SU-DHL-6 (cell line): ENCODE data around the gene SLC6A2.

Source experiments
- H2AFZ ChIP-seq: fragments of 200-600 bp; sonication (generic); 2 replicates; pipeline ENCODE4 v1.6.1; 2014; ENCODE audit warnings: low read depth, mild to moderate bottlenecking, moderate library complexity, mixed read lengths, antibody characterized with exemption, low read length; ENCODE audit not compliant: severe bottlenecking
- H3F3A ChIP-seq: fragments of 200-600 bp; shearing (Covaris generic); 2 replicates; pipeline ENCODE4 v1.6.0; 2016; ENCODE audit warnings: antibody characterized with exemption, mild to moderate bottlenecking; ENCODE audit not compliant: insufficient read depth
- H3K27ac ChIP-seq: fragments of 200-600 bp; sonication (generic); 2 replicates; pipeline ENCODE4 v1.5.1; 2016; ENCODE audit warnings: low read depth, mild to moderate bottlenecking, low read length, moderate library complexity, mixed read lengths
- H3K27me3 ChIP-seq: fragments of 200-600 bp; sonication (generic), shearing (Covaris generic); 2 replicates; pipeline ENCODE4 v1.6.0; 2014; ENCODE audit warnings: mild to moderate bottlenecking, low read length
- H3K36me3 ChIP-seq: fragments of 200-600 bp; sonication (generic); 2 replicates; pipeline ENCODE4 v1.6.1; 2014; ENCODE audit warnings: mild to moderate bottlenecking, low read length, mixed read lengths
- H3K4me2 ChIP-seq: fragments of 300-600, 200-600 bp; shearing (Covaris generic), sonication (generic); 2 replicates; pipeline ENCODE4 v1.6.0; 2014; ENCODE audit warnings: low read length, low read depth, mild to moderate bottlenecking; ENCODE audit not compliant: poor library complexity, severe bottlenecking
- H3K4me3 ChIP-seq: fragments of 200-600 bp; sonication (generic); 2 replicates; pipeline ENCODE4 v1.5.1; 2014; ENCODE audit warnings: antibody characterized with exemption, low read length, mild to moderate bottlenecking, mixed read lengths; ENCODE audit not compliant: insufficient read depth, poor library complexity, severe bottlenecking
- H3K79me2 ChIP-seq: fragments of 200-600 bp; sonication (generic); 2 replicates; pipeline ENCODE4 v1.6.1; 2014; ENCODE audit warnings: mild to moderate bottlenecking, low read length, moderate library complexity; ENCODE audit not compliant: insufficient read depth
- H3K9ac ChIP-seq: fragments of 200-600 bp; sonication (generic); 2 replicates; pipeline ENCODE4 v1.7.0; 2014; ENCODE audit warnings: mild to moderate bottlenecking, low read length
- H3K9me2 ChIP-seq: fragments of 200-600 bp; sonication (generic); replicated peaks from 2 replicates; pipeline ENCODE4 v1.6.1; 2014; ENCODE audit warnings: low read length; ENCODE audit not compliant: insufficient read depth
- H3K9me3 ChIP-seq: fragments of 200-600 bp; sonication (generic); 2 replicates; pipeline ENCODE4 v1.6.1; 2014; ENCODE audit warnings: low read length, mixed read lengths; ENCODE audit not compliant: insufficient read depth
- H4K20me1 ChIP-seq: fragments of 200-600 bp; sonication (generic); 2 replicates; pipeline ENCODE4 v1.6.1; 2014; ENCODE audit warnings: low read depth, mild to moderate bottlenecking, antibody characterized with exemption, low read length, moderate library complexity, mixed read lengths
- EZH2phosphoT487 ChIP-seq: fragments of 200-600 bp; sonication (generic), shearing (Covaris generic); conservative IDR thresholded peaks from 2 replicates; pipeline ENCODE4 v1.6.1; 2018; ENCODE audit warnings: mild to moderate bottlenecking, antibody characterized with exemption, low read length, moderate library complexity, mixed read lengths
- TF ChIP-seq, protein P1 (sequence below): fragments of 200-600 bp; sonication (generic); IDR thresholded peaks from one replicate; pipeline ENCODE4 v1.5.1; 2017; ENCODE audit warnings: antibody characterized with exemption, mild to moderate bottlenecking, low read length, moderate library complexity; ENCODE audit not compliant: insufficient read depth, poor library complexity, severe bottlenecking

The SLC6A2 gene

DNA sequence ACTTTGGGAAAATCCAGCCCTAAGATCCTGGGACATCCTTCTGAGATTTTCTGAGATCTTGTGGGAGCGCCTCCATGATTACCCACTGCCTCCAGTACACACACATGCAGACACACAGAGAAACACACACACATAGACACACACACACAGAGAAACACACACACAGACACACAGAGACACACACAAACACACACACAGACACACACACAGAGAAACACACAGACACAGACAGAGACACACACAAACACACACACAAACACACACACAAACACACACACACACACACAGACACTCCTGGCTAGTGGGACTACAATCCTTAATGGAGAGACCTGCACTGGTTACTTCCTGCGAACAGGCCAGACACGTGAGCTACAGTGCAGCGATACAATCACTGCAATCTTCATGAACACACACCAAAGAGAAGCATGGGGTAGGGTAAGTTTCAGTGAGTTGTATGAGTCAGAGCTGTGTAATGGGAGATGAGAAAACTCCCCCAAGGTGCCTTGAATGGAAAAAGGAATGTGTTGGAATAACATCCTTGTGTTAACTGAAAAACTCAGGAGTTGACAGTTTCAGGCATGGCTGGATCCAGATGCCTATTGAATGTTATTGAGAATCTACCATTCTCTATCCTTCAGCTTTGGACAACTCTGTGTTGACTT, 79.5 kb downstream of the SLC6A2 start:
- Histone ChIP-seq H3F3A (no peaks in the 10 kb centered on the region), H2AFZ (no peak overlapping the region)
- TF ChIP-seq, protein P1, sequence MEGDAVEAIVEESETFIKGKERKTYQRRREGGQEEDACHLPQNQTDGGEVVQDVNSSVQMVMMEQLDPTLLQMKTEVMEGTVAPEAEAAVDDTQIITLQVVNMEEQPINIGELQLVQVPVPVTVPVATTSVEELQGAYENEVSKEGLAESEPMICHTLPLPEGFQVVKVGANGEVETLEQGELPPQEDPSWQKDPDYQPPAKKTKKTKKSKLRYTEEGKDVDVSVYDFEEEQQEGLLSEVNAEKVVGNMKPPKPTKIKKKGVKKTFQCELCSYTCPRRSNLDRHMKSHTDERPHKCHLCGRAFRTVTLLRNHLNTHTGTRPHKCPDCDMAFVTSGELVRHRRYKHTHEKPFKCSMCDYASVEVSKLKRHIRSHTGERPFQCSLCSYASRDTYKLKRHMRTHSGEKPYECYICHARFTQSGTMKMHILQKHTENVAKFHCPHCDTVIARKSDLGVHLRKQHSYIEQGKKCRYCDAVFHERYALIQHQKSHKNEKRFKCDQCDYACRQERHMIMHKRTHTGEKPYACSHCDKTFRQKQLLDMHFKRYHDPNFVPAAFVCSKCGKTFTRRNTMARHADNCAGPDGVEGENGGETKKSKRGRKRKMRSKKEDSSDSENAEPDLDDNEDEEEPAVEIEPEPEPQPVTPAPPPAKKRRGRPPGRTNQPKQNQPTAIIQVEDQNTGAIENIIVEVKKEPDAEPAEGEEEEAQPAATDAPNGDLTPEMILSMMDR = no peak
- no peak for TF ChIP-seq EZH2phosphoT487

DNA sequence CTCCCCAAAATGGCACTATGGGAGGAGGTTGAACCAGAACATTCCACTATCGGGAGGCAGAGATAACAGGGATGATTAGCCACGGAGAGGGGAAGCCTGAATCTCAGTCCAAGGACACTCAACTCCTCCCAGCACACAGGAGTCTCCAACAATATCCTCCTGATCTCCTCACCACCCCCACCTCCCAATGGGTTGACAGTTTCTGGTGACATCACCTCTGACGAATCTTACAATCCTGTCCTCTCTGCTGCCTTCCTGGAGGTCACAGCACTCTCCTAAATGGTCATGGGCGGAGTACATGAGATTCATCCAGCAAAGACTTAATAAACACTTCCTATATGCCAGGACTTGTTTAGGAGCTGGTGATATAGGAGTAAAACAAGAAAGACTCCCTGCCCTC, 80.9 kb downstream of the SLC6A2 start:
- H3K9ac ChIP-seq = no peak overlapping the region
- no peaks in the 10 kb centered on the region for H3K79me2 ChIP-seq
- no peak for TF ChIP-seq EZH2phosphoT487
- TF ChIP-seq, protein P1 = no peak
- no peaks in the 10 kb centered on the region for H3F3A ChIP-seq
- H3K4me3 ChIP-seq = no peak overlapping the region
- H3K36me3 ChIP-seq = no peaks in the 10 kb centered on the region
- H4K20me1 ChIP-seq = no peaks in the 10 kb centered on the region
- no peak overlapping the region for H2AFZ ChIP-seq
- no peaks in the 10 kb centered on the region for H3K9me3 ChIP-seq
- H3K9me2 ChIP-seq = no peaks in the 10 kb centered on the region
- H3K27ac ChIP-seq = no peak overlapping the region
- H3K4me2 ChIP-seq = no peak overlapping the region
- no peaks in the 10 kb centered on the region for H3K27me3 ChIP-seq

More for the DNA sequence above, 79.5 kb downstream of the SLC6A2 start:
- no peaks in the 10 kb centered on the region for H3K9me3 ChIP-seq
- no peaks in the 10 kb centered on the region for H3K9me2 ChIP-seq
- no peaks in the 10 kb centered on the region for H3K36me3 ChIP-seq
- H3K27me3 ChIP-seq = no peaks in the 10 kb centered on the region
- H3K4me2 ChIP-seq = no peak overlapping the region
- H3K27ac ChIP-seq = no peak overlapping the region
- no peak overlapping the region for H3K4me3 ChIP-seq
- H3K79me2 ChIP-seq = no peaks in the 10 kb centered on the region
- H3K9ac ChIP-seq = no peak overlapping the region
- no peaks in the 10 kb centered on the region for H4K20me1 ChIP-seq

DNA sequence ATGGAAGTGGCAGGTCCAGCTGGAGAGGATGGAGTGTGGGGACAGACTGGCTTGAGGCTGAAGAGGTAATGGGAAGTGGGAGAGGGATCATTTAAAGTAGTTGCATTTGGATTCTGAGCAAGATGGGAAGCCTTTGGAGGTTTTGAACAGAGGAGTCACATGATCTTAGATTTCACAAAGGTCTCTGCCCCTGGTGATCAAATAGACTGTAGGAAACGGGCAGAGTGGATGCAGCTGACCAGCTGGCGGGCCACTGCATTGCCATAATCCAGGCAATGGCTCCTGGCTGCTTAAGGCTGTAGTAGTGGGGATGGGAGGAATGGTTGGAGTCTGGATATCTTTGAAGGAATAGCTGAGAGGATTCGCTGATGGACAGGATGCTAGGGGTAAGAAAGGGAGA, 81.5 kb downstream of the SLC6A2 start:
- Histone ChIP-seq H4K20me1 (no peaks in the 10 kb centered on the region), H3F3A (no peaks in the 10 kb centered on the region), H3K79me2 (no peaks in the 10 kb centered on the region), H3K27ac (no peak overlapping the region), H3K36me3 (no peaks in the 10 kb centered on the region), H3K9ac (no peak overlapping the region), H3K9me3 (no peaks in the 10 kb centered on the region), H3K27me3 (no peaks in the 10 kb centered on the region), H2AFZ (no peak overlapping the region), H3K9me2 (no peaks in the 10 kb centered on the region), H3K4me3 (no peak overlapping the region), H3K4me2 (no peak overlapping the region)
- TF ChIP-seq, protein P1 = no peak
- no peak for TF ChIP-seq EZH2phosphoT487
